Tibial artery (tissue), 4 donors: Measurements from ENCODE around the gene RARRES1.
A peak's percentile ranks its signal among the peaks of the same experiment; 100 is the strongest.

Experiments used
- DNase-seq, 2 donors: peaks; one replicate each; pipeline ENCODE4 v3.0.0-alpha.2; 2019
- H3K27ac ChIP-seq, 2 donors: fragments of 200-600 bp; sonication (generic) in 1 of 2; 1 replicate in 1 of 2; 2 replicates in 1 of 2; pipeline ENCODE4 v1.5.1; 2018 to 2019; ENCODE audit warnings: mild to moderate bottlenecking in 1 of 2
- H3K27me3 ChIP-seq, 2 donors: fragments of 200-600 bp; sonication (generic) in 1 of 2; one replicate each; pipeline versions ENCODE4 v1.5.1 to v1.6.0; 2016 to 2019
- H3K36me3 ChIP-seq, 3 donors: fragments of 200-600 bp; sonication (generic) in 2 of 3; one replicate each; pipeline ENCODE4 v1.5.1; 2016 to 2019; ENCODE audit warnings: mild to moderate bottlenecking in 2 of 3
- H3K4me1 ChIP-seq, 4 donors: fragments of 200-600 bp; sonication (generic) in 2 of 4; 1 replicate in 3 of 4; 2 replicates in 1 of 4; pipeline ENCODE4 v1.5.1; 2016 to 2019
- H3K4me3 ChIP-seq, 2 donors: fragments of 200-600 bp; sonication (generic) in 1 of 2; 1 replicate in 1 of 2; 2 replicates in 1 of 2; pipeline ENCODE4 v1.5.1; 2018 to 2019; ENCODE audit warnings: mild to moderate bottlenecking in 2 of 2
- H3K9me3 ChIP-seq, 3 donors: fragments of 200-600 bp; sonication (generic) in 1 of 3; one replicate each; pipeline ENCODE4 v1.5.1; 2016 to 2019
- CTCF ChIP-seq, 2 experiments: fragments of 200-600 bp in 1 of 2; fragments of 450-650 bp in 1 of 2; IDR thresholded peaks; one replicate each; pipeline ENCODE4 v1.5.1; 2017 to 2019; ENCODE audit warnings: antibody characterized with exemption in 2 of 2, mild to moderate bottlenecking in 1 of 2, moderate library complexity in 1 of 2
- intact Hi-C: fragments of 100-400 bp; cut with DNase I; formaldehyde crosslinking; loops from one replicate; pipeline ENCODE4 v1.15.0; 2023; ENCODE audit warnings: low total_unique reads

RARRES1 gene

DNA sequence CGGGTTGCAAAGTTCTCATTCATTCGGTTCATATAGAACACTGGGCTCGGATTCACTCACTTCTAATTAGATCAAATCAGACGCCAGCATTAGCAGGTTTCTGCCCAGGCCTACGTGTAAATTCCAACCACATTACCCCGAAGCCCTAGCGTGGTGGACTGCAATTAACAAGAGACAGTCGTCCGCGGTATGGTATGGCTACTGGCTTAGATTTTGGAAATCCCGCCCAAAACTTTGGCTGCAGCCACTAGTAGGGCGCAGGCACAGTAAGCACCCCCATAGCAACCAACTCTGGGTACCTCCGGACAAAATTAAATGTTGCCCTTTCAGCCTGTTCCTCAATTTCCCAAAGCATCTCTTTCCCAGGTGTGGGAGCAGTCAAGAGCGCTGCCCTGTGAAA is 771 bp downstream of the RARRES1 start:
- no peaks in the 10 kb centered on the region for H3K27me3 ChIP-seq
- intact Hi-C loops, result loop anchor here (10.0 kb wide), 1 partner anchor 157 kb away; the partner anchor contains the start of gene MLF1

DNA sequence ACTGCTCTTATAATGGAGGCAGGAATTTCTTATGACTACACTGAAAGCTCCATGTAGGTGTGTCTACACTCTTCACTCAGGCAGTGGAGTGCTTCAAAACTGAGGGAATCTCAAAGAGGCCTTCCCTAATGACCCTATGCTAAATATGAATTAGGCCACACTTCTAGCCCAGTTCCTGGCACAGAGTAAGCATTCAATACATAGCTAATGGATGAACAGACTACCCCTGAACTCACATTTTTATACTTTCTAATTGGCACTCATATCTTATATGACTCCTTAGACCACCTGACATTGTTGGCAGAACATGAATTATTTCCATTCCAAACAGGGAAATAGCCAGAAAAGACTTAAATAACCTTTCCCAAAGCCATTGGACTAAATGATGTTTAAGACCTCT is 3.4 kb downstream of the RARRES1 start:
- no peak overlapping the region for H3K27ac ChIP-seq
- TF ChIP-seq CTCF (IDR thresholded peaks at IDR 0.05), result no peak
- H3K9me3 ChIP-seq, result no peaks in the 10 kb centered on the region
- peaks cover 0 to 54% (median 38%) of the 10 kb centered on the region in 4 donors for H3K4me1 ChIP-seq
- no peaks in the 10 kb centered on the region for H3K36me3 ChIP-seq
- intact Hi-C loops, result no loop called here
- DNase-seq, result no peak
- H3K27me3 ChIP-seq, result no peaks in the 10 kb centered on the region
- no peak overlapping the region for H3K4me3 ChIP-seq

More for the DNA sequence above, 771 bp downstream of the RARRES1 start:
- Histone ChIP-seq H3K4me1 (peaks cover 0 to 36% (median 16%) of the 10 kb centered on the region in 4 donors), H3K36me3 (no peaks in the 10 kb centered on the region), H3K4me3 (peak overlapping the region; percentile 68 to 82), H3K27ac (peak overlapping the region; percentile 64 to 68), H3K9me3 (peaks cover 0 to 7% (median 0%) of the 10 kb centered on the region in 3 donors)
- no peak for DNase-seq
- no peak for TF ChIP-seq CTCF (IDR thresholded peaks at IDR 0.05)

- DNase-seq, result no peak
- no peak for TF ChIP-seq CTCF (IDR thresholded peaks at IDR 0.05)
- no peak overlapping the region for H3K27ac ChIP-seq
- no peaks in the 10 kb centered on the region for H3K27me3 ChIP-seq
- intact Hi-C loops, result no loop called here
- H3K36me3 ChIP-seq, result no peaks in the 10 kb centered on the region
- H3K4me3 ChIP-seq, result peak overlapping the region in 1 of 2 donors; percentile 22
- H3K9me3 ChIP-seq, result no peaks in the 10 kb centered on the region
- H3K4me1 ChIP-seq, result peaks cover 0 to 61% (median 43%) of the 10 kb centered on the region in 4 donors
These were observed 4.2 kb downstream of the RARRES1 start for GRCh38 chr3:158728061-158728377.

DNA sequence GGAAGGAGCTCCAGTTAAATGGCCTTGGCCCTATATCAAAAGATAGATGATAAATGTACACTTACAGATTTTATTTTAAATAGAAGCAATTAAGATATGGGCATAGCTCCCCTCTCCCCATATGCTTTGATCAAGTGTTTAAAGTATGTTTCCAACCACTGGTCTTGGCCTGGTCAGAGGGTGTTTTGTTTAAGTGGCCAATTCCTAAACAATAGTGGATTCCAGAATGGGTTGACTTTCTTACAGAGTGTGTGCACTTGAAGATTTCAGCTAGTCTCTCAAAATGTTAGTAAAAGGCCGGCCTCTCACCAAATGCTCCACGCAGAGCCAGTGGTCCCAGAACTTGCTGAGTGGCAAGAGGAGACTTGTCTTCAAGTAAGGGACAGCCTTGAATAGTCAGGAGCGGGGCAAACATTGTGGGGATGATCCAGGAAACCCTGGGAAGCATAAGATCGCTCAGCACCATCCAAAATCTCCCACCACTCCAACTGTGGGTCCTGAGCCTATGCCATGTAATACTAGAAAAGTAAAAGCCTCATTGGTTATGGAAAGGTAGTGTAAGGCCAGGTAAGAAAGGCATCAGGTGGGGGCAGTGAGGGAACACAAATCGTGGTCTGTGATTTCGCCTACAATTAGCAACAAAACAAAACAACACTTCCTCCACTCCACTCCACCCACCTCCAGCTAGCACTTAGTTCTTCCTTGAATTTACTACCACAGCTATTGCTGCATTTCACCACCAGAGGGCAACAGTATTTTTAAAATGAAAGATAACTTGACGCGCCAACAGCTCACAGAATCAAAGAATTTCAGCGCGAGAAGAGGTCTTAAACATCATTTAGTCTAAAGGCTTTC is 4.8 kb downstream of the RARRES1 start:
- H3K27me3 ChIP-seq, result no peaks in the 10 kb centered on the region
- H3K36me3 ChIP-seq, result no peaks in the 10 kb centered on the region
- peak; percentile 79 to 83 for TF ChIP-seq CTCF (IDR thresholded peaks at IDR 0.05)
- DNase-seq, result peak in 1 of 2 donors; percentile 63
- H3K9me3 ChIP-seq, result no peaks in the 10 kb centered on the region
- peak overlapping the region in 1 of 2 donors; percentile 22 for H3K4me3 ChIP-seq
- H3K4me1 ChIP-seq, result peaks cover 0 to 61% (median 42%) of the 10 kb centered on the region in 4 donors
- intact Hi-C loops, result loop anchor here (2.0 kb wide), 1 partner anchor 63 kb away; no protein-coding TSS in a partner anchor
- H3K27ac ChIP-seq, result peak overlapping the region; percentile 37 to 72

DNA sequence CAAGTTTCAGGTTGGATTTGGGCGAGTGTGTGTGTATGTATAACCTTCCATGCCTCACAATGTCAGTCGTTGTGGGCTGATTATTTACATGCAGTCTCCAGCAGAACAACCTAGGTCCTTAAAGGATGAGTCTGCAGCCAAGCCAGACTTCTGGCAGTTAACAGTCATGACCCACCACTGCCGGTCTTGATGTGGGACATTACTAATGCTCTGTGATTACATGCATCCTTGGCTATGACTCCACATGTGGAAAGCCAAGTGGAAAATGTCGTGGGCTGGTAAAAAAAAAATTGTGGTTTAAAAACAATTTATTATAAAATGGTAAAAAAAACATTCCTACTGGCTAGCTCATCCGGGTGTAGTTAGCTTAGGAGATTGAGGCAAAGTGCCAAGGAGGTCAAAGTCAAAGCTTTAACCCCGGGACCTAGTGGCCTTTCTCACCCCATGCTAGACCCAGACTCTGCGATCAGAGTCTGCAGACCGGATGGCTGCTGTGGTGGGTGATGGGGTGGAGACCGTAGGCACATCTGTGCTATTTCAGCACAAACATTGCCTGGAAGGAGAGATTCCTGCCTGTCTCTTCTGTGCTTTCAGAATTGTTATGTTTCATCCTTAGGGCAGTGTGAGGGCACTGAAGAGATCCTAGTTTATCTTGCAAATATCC is 6.8 kb downstream of the RARRES1 start:
- Histone ChIP-seq H3K27ac (peak overlapping the region; percentile 46 to 72), H3K9me3 (no peaks in the 10 kb centered on the region), H3K27me3 (no peaks in the 10 kb centered on the region), H3K36me3 (no peaks in the 10 kb centered on the region), H3K4me1 (peaks cover 0 to 54% (median 33%) of the 10 kb centered on the region in 4 donors), H3K4me3 (no peak overlapping the region)
- peak; percentile 75 to 81 for DNase-seq
- intact Hi-C loops, result loop anchor here (2.0 kb wide), 1 partner anchor 65 kb away; no protein-coding TSS in a partner anchor
- no peak for TF ChIP-seq CTCF (IDR thresholded peaks at IDR 0.05)
